ENCODE data around the gene CDCA4.

The CDCA4 gene

DNA sequence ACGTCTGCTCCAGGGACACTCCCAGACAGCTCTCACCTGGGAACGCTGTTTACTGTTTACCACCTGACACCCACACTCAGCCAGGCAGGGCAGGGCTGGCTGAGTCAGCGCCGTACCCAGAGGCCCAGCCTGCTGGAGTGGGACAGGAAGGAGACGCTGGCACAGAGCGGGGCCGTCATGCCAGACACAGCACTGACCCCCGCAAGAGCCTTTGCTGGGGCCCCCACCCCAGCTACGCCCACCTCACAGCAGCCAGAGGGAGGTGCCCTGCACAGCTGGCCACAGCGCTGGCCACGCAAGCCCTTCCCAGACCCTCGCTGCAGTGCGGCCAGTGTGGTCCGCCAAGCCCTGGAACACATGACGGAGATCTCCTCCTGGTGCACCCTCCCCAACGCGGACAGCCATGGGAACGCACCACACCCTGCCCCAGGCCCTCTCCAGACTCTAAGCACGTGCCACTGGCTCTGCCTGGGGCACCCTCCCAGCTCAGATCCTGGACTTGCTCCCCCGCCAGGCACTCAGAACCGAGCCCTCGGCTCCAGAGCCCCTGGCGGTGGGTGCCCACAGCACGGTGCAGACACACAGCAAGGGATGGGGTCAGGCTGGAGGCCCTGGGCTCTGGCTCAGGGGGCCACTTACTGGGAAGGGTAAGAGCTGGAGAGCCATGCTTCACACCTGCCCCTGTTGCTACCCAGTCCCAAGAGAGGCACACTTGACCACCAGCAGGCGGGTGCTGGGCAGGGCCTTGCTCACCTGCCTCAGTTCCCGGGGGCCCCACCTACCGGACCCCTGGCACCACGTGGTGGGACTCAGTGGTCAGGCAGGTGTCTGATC lies 48.4 kb downstream of the CDCA4 start:
- no peak for TF ChIP-seq CTCF (IDR thresholded peaks at IDR 0.05)

DNA sequence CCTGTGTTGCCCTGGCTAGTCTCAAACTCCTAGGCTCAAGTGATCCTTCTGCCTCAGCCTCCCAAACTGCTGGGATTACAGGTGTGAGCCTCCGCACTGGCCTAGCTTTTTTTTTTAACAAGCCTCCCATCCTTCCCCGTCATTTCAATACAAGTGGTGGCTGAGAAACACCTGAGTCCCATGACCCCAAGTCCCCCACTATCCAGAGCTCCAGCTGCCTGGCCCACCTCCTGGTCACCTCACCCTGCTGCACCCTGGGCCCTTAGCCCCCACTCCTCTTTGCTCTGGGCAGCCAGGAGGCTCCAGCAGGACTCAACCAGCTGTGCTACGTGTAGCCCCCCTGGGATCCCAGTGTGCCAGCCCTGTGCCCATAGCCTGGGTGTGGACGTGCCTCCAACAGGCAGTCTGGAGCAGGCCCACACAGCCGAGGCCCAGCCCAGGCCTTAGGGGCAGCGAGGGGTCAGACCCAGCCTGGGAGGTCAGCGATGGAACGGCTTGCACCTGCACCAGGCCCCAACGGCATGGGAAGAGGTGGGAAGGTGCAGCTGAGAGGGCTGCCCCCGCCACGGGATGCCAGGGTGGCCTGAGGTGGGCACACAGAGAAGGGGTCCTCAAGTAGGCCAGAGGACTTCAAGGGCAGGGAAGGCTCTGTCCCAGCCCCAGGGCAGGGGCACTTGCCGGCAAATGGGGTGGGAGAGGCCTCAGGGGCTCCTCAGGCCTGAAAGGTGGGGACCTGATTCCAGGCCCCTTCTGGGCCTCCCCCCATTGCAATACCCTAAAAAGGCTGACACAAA lies 49.2 kb downstream of the CDCA4 start:
- no peak for TF ChIP-seq CTCF (IDR thresholded peaks at IDR 0.05)

GRCh38 chr14:104970231-104971068 lies 50.4 kb downstream of the CDCA4 start:
- no peak for TF ChIP-seq CTCF (IDR thresholded peaks at IDR 0.05)

DNA sequence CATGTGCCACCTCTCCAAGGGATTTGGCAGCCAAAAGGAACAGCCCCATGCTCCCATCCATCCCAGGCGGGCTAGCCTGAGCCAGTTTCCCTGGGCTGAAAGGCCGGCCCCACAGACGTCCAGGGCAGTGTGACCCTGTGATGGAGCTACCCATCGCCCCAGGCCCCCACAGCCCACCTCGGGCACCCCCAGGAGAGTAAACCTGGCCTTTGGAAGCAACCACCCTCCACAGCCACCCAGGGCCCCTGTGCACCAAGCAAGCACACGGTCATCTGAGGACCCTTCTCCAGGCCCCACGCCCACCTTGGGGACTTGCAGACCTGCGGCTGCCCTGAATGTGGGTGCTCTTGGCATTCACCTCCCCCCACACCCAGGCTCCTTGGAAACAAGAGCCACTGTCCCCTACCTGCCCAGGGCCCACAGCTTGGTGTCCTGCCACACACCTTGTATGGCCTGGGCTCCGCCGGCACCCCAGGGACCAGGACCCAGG lies 51.1 kb downstream of the CDCA4 start:
- no peak for TF ChIP-seq CTCF (IDR thresholded peaks at IDR 0.05)

- TF ChIP-seq CTCF (IDR thresholded peaks at IDR 0.05), result no peak; the same call in 1 of the 2 replicates
These were observed 52.1 kb downstream of the CDCA4 start for GRCh38 chr14:104968541-104969401.

GRCh38 chr14:104968153-104968527 lies 52.7 kb downstream of the CDCA4 start:
- no peak for TF ChIP-seq CTCF (IDR thresholded peaks at IDR 0.05)

Measured in LNCAP (cell line).